HG03354 (cell line): ENCODE data around the gene LLPH.
"Not testable (repeated sequence)": the region's sequence is repeated elsewhere in the genome, so short reads cannot be mapped to it uniquely, and the experiment has no call there.

Experiments used
- ATAC-seq: cut with Tn5 transposase; IDR thresholded peaks from one replicate; pipeline ENCODE4 v1.9.1; 2021; ENCODE audit warnings: mild to moderate bottlenecking; ENCODE audit not compliant: unreplicated experiment, poor library complexity, severe bottlenecking

The LLPH gene

DNA sequence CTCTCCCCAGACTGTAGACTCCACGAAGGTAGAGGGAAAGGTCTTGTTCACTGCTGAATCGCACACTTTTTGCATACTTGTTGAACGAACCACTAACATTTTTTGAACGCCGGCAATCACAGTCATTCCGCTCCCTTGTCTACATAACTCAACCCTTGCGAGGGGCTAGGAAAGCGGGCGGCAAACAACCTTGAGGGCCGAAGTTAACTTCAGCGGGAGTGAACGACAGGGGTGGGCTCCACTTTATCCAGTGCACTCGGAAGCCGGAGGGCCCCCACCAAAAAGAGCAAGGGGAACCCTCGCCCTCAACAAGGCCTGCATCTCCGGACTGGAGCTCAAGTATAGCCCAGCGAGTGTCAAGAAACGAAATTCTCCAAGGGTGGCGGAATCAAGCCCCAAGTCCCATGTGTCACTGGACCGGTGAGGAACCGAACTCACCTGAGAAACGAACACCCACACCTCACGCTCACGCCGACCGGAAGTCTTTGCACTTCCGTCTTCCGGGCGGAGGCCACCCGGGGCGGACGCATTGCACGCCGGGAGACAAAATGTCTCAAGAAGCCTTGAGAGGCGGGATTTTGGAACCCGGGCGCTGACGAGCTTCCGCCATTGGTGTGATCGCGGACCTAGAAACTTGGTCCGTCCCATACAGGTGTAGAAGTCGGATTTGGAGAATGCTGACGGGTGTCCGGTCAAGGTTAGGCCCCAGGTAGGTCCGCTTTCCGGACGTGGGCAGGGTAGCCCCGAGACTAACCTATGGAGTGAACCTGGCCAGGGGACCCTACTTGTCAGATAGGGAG lies at the start of gene LLPH:
Gene LLPH, minus strand, starts transcription at position 484 of the 800 bp plus-strand sequence. CDS start 1,644 bp downstream, outside the sequence.
- peak; percentile 99 for ATAC-seq

DNA sequence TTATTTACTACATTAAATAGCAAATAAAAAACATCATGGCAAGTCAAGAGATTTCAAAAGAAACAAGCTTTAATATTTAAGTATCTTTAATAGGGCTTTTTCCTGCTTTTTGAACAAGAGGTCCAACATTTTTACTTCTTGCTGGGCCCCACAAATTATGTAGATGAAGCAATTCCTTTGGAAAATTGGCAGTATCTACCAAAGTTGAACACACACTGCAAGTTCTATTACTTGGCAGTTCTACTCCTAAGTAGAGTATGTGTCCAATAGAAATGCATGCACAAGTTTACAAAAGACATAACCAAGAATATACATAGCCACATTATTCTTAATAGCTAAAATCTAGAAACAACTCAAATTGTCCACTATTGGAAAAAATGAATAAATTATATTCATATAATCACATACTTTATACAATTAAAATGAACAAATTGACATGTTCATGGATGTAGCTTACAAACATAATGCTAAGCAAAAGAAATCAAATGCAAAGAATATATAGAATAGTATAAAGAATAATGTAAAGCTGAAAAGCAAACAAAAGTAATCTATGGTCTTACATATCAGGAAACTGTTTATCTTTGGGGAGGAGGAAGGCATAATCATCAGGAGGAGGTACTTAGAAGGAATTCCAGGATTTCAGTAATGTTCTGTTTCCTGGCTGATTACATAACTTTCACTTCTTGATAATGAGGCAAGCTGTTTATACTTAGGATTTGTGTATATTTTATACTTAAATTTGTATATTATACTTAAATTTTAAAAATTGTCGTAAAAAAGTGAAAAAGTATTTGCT lies 45.8 kb upstream of the LLPH start:
- no peak for ATAC-seq

DNA sequence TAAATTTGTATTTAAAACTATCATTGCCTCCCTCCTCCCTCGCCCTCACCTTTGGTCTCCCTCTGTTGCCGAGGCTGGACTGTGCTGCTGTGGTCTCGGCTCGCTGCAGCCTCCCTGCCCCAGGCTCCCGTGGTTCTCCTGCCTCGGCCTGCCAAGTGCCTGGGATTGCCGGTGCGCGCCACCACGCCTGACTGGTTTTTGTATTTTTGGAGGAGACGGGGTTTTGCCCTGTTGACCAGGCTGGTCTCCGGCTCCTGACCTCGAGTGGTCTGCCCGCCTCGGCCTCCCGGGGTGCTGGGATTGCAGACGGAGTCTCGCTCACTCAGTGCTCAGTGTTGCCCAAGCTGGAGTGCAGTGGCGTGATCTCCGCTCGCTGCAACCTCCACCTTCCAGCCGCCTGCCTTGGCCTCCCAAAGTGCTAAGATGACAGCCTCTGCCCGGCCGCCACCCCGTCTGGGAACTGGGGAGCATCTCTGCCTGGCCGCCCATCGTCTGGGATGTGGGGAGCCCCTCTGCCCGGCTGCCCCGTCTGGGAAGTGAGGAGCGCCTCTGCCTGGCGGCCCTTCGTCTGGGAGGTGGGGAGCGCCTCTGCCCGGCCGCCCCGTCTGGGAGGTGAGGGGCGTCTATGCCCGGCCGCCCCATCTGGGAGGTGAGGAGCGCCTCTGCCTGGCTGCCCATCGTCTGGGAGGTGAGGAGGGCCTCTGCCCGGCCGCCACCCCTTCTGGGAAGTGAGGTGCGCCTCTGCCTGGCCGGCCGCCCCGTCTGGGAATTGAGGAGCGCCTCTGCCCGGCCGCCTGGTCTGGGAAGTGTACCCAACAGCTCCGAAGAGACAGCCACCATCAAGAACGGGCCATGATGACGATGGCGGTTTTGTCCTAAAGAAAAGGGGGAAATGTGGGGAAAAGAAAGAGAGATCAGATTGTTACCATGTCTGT lies 44.1 kb upstream of the LLPH start:
- not testable (repeated sequence) for ATAC-seq

DNA sequence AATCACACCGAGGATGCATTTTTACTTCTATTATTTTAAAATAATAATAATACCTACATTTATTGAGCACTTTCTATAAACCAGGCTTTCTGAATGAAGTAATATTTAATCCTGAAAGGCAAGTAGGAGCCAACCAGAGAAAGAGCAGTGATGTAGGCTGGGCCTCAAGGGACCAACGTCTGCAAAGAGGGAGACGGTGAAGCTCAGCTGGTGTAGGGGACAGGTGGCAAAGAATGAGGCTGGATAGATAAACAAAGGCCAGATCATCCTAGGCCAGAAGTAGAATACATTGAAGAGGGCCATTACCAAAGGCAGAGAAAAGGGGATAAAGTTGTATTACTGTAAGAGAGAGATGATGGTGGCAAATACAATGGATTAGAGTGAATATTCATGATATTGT lies 40.1 kb upstream of the LLPH start:
- ATAC-seq: no peak

DNA sequence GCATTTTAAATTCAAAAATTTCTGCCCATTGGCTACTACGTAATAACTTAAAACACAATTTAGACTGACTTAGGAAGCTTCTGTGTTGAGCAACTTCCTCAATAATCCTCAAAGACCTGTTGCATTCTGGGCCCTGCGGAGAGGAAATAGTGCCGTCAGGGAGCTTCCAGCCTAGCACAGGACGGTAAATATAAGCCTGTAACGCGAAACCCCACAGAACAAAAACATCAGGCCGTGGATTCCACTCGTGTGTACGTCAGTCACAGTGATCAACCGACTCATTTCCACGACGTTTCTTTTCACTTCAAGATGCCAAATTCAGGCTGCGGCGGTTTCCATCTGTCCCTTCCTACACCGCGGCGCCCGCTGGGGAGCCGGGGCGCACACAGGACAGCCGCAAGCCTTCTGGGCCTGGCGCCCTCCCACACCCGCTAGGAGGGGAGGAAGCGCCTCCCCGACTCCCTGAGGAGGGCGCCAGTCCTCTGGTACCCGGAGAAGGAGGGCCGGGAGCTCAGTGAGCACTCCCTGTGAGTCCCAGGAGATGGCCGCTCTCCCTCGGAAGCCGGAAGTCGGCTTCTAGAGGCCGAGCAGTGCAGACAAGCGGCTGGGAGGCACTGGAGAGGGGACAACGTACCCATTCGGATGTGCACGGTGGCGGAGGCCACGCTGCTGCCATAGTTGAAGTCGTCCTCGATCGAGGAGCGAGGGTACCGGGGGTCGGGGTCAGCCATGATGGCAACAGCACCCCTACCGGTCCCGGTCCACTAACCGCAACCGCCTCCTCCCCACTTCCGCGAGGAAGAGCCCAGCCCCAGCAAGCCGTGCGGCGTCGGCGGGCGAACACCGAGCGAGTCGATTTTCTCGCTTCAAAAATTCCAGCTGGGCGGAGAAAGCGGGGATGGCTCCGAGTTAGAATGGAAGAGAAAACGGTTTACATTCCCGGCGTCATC lies 38.9 kb upstream of the LLPH start, which contains the start of gene TMBIM4:
Gene TMBIM4, minus strand, starts transcription at position 776 of the 950 bp plus-strand sequence. Its CDS starts 45 bp downstream, at position 731.
- peak; percentile 84 for ATAC-seq

DNA sequence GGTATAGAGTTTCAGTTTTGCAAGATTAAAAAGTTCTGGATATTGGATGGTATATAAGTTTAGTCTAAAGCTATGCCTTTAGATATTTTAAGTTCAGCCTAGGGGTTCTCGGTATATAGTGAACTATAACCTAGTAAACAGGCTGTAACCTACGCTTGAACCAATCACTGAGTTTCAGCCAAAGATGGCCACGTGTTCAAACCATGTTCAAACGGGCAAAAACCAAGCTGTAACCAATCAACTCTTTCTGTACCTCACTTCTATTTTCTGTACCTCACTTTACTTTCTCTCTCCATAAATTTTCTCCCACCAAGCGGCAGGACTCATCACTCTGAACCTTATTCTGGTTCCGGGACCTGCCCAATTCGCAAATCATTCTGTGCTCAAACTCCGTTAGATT lies 37.9 kb upstream of the LLPH start:
- no peak for ATAC-seq

DNA sequence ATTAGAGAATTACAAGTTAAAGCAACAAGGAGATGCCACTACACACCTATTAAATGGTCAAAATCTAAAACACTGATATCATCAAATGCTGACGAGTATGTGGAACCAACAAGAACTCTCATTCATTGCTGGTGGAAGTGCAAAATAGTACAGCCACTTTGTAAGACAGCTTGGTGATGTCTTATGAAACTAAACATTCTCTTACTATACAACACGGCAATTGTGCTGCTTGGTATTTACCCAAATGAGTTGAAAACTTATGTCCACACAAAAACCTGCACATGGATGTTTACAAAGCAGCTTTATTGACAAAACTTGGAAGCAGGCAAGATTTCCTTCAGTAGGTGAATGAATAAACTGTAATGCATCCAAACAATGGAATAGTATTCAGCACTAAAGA lies 36.0 kb upstream of the LLPH start:
- no peak for ATAC-seq

DNA sequence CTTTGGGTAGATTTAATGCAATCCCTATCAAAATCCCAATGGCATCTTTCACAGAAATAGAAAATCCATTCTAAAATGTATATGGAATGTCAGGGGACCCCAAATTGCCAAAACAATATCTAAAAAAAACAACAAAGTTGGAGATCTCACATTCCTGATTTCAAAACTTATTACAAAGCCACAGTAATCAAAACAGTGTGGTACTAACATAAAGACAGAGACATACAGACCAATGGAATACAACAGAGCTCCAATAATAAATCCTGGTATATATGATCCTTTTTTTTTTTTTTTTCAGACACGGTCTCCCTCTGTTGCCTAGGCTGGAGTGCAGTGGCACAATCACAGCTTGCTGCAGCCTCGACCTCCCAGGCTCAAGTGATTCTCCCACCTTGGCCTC lies 34.6 kb upstream of the LLPH start:
- no peak for ATAC-seq

DNA sequence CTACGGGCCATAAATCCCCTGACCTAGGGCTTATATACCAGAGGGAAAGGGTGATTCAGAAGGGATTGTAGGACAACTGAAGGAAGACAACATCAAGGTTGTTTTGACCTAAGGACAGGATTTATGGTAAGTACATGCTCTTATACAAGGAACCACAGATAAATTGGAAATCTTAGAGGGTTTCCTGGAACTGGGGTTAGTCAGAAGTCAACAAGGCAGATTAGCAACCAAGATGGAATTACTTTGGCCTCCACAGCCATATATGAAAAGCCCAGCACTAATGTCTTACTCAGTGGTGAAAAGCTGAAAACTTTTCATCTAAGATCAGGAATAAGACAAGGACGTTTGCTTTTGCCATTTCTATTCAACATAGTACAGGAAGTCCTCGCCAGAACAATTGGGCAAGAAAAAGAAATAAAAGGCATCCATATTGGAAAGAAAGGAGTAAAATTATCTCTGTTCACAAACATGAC lies 33.8 kb upstream of the LLPH start:
- no peak for ATAC-seq

DNA sequence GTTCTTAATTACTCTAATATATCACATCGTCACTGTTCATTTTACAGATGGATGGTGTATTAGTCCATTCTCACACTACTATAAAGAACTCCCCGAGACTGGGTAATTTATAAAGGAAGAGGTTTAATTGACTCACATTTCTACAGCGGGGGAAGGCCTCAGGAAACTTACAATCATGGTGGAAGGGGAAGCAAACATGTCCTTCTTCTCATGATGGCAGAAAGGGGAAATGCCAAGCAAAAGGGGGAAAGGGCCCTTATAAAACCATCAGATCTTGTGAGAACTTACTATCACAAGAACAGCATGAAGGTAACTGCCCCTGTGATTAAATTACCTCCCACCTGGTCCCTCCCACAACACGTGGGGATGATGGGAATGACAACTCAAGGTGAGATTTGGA lies 32.7 kb upstream of the LLPH start:
- no peak for ATAC-seq

DNA sequence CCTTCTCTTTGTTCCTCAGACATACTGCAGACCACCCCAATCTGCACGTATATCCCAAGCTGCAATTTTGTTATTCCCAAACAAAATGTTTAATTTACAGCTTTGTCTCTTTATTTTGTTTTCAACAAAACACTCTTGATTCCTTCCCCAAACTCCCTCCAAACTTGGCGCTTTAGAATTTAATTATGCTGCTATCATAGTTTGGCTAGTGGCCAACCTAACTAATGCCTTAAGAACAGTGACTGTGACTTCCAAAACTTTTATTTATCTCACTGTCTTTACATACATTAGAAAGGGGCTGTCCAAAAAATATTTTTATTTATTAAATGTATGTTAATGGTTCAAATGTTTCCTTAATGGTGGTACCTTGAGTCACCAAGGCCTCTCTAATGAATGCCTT lies 32.2 kb upstream of the LLPH start:
- no peak for ATAC-seq

DNA sequence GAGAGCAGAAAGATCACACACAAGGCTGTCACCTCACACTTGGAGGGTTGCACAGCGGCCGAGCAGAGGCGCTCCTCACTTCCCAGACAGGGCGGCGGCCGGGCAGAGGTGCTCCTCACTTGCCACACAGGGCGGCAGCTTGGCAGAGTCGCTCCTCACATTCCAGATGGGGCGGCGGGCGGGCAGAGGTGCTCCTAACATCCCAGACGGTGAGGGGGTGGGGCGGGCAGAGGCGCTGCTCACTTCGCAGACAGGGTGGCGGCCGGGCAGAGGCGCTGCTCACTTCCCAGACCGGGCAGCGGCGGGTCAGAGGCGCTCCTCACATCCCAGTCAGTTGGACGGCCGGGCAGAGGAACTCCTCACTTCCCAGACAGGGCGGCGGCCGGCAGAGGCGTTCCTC lies 30.2 kb upstream of the LLPH start:
- no peak for ATAC-seq

DNA sequence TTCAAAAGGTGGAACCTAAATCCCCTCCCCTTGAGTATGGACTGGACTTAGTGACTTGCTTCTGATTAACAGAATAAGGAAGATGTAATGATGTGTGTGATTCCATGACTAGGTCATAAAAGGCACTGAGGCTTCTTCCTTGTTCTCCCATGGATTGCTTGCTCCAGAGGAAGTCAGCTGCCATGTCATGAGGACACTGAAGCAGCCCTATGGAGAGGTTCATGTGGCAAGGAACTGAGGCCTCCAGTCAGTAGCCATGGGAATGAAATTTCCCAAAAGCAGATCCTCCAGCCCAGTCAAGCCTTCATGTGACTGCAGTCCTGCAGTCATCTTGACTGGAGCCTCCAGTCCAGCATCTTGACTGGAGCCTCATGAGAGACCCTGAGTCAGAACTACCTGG lies 28.6 kb upstream of the LLPH start:
- no peak for ATAC-seq

DNA sequence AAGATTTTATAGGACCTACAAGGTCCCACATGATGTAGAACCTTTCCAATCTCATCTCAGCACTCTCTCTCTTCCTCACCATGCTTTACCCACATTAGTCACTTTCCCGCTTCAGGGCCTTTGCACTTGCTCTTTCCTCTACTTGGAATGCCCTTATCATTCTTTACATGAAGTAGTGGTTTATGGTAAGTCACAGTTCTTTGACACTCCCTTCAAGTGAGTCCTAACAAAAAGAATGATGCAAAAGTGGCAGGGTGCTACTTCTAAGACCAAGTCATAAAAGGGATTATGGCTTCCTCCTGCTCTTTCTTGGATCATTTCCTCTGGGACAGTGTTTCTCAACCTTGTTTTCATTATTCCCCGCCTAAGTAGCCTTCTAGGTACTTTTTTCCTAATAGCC lies 26.1 kb upstream of the LLPH start:
- ATAC-seq: no peak

DNA sequence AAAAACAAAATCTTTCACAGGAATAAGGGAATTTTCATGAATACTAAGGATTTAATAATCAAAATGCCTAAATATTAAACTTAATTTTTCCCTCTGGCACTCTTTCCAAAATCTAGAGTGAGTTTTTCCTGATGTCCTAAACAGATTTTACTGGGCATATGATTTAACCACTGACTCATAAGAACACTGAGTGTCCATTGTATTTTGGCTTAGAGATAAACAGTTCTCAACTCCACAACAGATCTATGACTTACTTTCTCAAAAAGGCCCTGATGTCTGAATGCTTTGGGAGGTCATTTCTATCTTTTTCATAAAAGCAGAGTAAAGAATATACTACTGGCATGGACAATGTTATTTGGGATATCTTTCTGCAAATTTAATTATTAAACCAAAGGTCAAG lies 24.2 kb upstream of the LLPH start:
- ATAC-seq: no peak

DNA sequence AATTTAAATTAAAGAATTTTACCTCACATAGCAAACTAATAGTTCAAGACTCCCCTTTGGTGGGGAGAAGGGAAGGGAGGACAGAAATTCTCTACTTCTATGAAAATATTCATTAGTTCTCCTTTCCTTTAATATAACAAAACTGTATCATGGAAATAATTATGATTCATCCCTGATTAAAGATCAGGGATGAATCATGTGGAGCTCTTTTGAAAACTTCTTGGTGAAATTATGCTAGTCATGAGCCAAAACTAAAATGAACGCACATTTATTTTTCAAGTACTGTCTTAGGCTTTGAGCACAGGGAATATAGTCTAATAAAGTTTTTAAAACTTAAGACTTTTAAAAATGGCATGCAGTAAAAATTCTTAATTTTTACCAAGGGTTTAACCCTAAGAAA lies 22.2 kb upstream of the LLPH start:
- no peak for ATAC-seq

DNA sequence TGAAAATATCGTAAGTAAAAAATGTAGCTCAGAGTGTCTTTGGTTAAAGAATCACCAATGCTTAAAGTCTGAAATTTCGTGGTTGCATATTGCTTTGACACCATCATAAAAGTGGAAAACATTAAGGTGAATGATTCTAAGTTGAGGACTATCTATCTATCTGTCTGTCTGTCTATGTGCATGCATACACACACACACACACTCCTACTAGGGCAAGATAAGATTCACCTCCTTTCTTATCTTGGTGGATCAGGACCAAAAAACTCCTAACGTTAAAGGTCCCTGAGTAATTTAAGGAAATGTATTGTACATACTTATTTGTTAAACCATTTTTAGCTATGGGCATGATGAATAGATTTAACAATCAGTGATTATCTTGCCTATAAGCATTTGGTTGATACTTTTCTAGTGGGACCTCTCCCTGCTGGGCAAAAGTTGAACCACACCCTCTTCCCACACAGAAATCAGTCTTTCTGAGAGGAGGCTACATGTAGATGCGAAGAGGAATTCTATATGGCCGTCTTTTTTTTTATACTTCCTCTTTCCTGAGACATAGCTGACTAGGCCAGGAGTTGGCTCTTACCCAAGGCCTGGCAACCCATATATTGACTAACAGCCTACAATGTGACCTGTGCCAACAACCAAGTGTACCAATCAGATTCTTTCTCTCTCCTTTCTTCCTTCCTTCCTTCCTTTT lies 19.3 kb upstream of the LLPH start:
- ATAC-seq: no peak
